Heart left ventricle (tissue), 13 donors: ENCODE measurements around the gene EFNB3.

Experiments
- POLR2A ChIP-seq, 2 donors: fragments of 450-650 bp; IDR thresholded peaks; one replicate each; pipeline ENCODE4 v1.6.1; 2017; ENCODE audit warnings: antibody characterized with exemption in 2 of 2, mild to moderate bottlenecking in 2 of 2, moderate library complexity in 2 of 2
- TF ChIP-seq, protein P1 (sequence below), 12 donors: fragments of 200-600 bp; sonication (generic) in 4 of 12; IDR thresholded peaks; one replicate each; pipeline versions ENCODE4 v1.5.0 to v1.8.0; 2018 to 2022; ENCODE audit warnings: antibody characterized with exemption in 12 of 12, mild to moderate bottlenecking in 5 of 12
- donor health status: ischemic (EF 13 %, LVEDD 7.1; RV severe dilation, severe dysfunction).
- donor health status: DM: no; HTN: yes; CAD: no.
- donor health status: DM: no; HTN: no; CAD: no.
- donor health status: ischemic (EF 25% LVEDD 6.9; RV normal size, moderate dysfunction).
- donor health status: ischemic (EF 25% LVEDD 5.7; RV mildly dilated, moderate dysfunction).
- donor health status: ischemic (EF 35%, LVEDD 5.7; RV mildly dilated, moderate dysfunction).
- donor health status: nonischemic (EF 11% LVEDD 7.7; RV severe dilation, severe dysfunction).
- donor health status: DM: yes; HTN: yes; CAD: no.
- donor health status: PGD.
- donor health status: ischemic (EF 29% LVEDD 5.4; RV normal size, mild dysfunction).
- donor health status: nonischemic (EF 23%, LVEDD 6.1; RV moderate dilation, normal function).

GRCh38 chr17:7720125-7720524 lies 15.1 kb downstream of the EFNB3 start:
- TF ChIP-seq, protein P1, sequence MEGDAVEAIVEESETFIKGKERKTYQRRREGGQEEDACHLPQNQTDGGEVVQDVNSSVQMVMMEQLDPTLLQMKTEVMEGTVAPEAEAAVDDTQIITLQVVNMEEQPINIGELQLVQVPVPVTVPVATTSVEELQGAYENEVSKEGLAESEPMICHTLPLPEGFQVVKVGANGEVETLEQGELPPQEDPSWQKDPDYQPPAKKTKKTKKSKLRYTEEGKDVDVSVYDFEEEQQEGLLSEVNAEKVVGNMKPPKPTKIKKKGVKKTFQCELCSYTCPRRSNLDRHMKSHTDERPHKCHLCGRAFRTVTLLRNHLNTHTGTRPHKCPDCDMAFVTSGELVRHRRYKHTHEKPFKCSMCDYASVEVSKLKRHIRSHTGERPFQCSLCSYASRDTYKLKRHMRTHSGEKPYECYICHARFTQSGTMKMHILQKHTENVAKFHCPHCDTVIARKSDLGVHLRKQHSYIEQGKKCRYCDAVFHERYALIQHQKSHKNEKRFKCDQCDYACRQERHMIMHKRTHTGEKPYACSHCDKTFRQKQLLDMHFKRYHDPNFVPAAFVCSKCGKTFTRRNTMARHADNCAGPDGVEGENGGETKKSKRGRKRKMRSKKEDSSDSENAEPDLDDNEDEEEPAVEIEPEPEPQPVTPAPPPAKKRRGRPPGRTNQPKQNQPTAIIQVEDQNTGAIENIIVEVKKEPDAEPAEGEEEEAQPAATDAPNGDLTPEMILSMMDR (IDR thresholded peaks at IDR 0.05): no peak
- no peak for TF ChIP-seq POLR2A (IDR thresholded peaks at IDR 0.05)
